Activated CD8-positive, alpha-beta T cell treated with anti-CD3 and anti-CD28 coated beads for 36 hours (primary cell): ENCODE measurements around the gene PRKAG2. TPM values are rescaled to one million over a fixed set of nuclear protein-coding genes. Genes with fewer than 3 reads are reported as not detected.
A peak's percentile ranks its signal among the peaks of the same experiment; 100 is the strongest.

Source experiments
- ATAC-seq: fragments of 200-7000 bp; cut with Tn5 transposase; one replicate; pipeline ENCODE4 v1.10.0; 2021; ENCODE audit warnings: mild to moderate bottlenecking, moderate library complexity
- CTCF ChIA-PET: fragments of 350-600 bp; sonication (Branson Sonifier 250); formaldehyde crosslinking; loops from one replicate; lab custom pipeline; 2021; ENCODE audit warnings: antibody characterized with exemption; lab: Charles Lee
- POLR2A ChIA-PET: fragments of 350-600 bp; sonication (Branson Sonifier 250); formaldehyde crosslinking; loops from one replicate; lab custom pipeline; 2021; ENCODE audit warnings: antibody characterized with exemption; lab: Charles Lee
- DNase-seq: peaks from one replicate; pipeline ENCODE4 v3.0.0-alpha.2; 2020
- H3K27ac Mint-ChIP-seq: one replicate; pipeline ENCODE4 v1.8.0; 2021; ENCODE audit warnings: mild to moderate bottlenecking, mixed read lengths
- H3K27me3 Mint-ChIP-seq: one replicate; pipeline ENCODE4 v1.8.0; 2021; ENCODE audit warnings: mixed read lengths
- H3K36me3 Mint-ChIP-seq: one replicate; pipeline ENCODE4 v1.8.0; 2021; ENCODE audit warnings: low read depth, mixed read lengths
- H3K4me1 Mint-ChIP-seq: one replicate; pipeline ENCODE4 v1.8.0; 2021; ENCODE audit warnings: low read depth, mixed read lengths
- H3K4me3 Mint-ChIP-seq: one replicate; pipeline ENCODE4 v1.8.0; 2021; ENCODE audit warnings: mild to moderate bottlenecking, moderate library complexity, mixed read lengths
- H3K9me3 Mint-ChIP-seq: one replicate; pipeline ENCODE4 v1.8.0; 2021; ENCODE audit warnings: mixed read lengths
- intact Hi-C: fragments of 100-400 bp; cut with micrococcal nuclease; formaldehyde crosslinking; loops from one replicate; pipeline ENCODE4 v1.10.0; 2022
- total RNA-seq, 2 experiments: library from RNA; stranded (reverse); gene quantifications; one replicate each; pipeline ENCODE4 v1.2.3, GENCODE V29; 2021
- TF ChIP-seq, protein P1 (sequence below): fragments of 200-600 bp; IDR thresholded peaks from one replicate; pipeline ENCODE4 v1.8.0; 2022; ENCODE audit warnings: antibody characterized with exemption, mild to moderate bottlenecking

The PRKAG2 gene
- total RNA-seq, 2 experiments from 2014 or later, result 17.0 to 19.2 TPM

DNA sequence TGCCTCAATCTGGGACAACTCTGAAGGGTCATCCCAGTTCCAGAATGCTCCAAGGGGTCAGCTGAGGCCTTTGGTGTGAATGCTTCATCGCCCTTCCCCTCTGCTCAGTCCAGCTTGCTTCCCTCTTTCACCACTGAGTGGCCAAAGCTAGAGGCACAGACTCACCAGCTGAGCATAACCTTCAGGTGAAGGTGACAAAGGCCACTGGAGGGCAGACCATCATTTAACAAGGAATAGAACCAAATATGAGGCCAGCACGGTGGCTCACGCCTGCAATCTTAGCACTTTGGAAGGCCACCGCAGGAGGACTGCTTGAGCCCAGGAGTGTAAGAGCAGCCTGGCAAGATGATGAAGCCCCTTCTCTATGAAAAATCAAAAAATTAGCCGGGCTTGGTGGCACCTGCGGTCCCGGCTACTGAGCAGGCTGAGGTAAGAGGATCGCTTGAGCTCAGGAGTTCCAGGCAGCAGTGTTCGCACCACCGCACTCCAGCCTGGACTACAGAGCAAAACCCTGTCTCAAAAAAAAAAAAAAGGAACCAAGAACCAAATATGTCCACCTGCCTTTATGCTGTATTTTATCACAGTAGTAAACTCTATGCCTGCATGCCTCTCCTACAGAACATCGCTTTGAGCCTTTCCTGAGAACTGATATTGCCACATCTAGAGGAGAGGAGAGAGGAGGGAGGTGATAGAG lies 13.4 kb downstream of the PRKAG2 start:
- ATAC-seq (peak; percentile 39), DNase-seq (no peak)
- TF ChIP-seq, protein P1, sequence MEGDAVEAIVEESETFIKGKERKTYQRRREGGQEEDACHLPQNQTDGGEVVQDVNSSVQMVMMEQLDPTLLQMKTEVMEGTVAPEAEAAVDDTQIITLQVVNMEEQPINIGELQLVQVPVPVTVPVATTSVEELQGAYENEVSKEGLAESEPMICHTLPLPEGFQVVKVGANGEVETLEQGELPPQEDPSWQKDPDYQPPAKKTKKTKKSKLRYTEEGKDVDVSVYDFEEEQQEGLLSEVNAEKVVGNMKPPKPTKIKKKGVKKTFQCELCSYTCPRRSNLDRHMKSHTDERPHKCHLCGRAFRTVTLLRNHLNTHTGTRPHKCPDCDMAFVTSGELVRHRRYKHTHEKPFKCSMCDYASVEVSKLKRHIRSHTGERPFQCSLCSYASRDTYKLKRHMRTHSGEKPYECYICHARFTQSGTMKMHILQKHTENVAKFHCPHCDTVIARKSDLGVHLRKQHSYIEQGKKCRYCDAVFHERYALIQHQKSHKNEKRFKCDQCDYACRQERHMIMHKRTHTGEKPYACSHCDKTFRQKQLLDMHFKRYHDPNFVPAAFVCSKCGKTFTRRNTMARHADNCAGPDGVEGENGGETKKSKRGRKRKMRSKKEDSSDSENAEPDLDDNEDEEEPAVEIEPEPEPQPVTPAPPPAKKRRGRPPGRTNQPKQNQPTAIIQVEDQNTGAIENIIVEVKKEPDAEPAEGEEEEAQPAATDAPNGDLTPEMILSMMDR, result no peak
- no peak overlapping the region for H3K4me3 Mint-ChIP-seq
- ChIA-PET POLR2A (interaction anchor here (2.3 kb wide), 1 partner anchor 12 kb away, joined by 5 read pairs; no protein-coding TSS in a partner anchor), CTCF (interaction anchor here (1.2 kb wide), 1 partner anchor 10 kb away, joined by 3 read pairs; no protein-coding TSS in a partner anchor)
- H3K9me3 Mint-ChIP-seq, result no peaks in the 10 kb centered on the region
- intact Hi-C loops, result no loop called here
- no peaks in the 10 kb centered on the region for H3K4me1 Mint-ChIP-seq
- H3K36me3 Mint-ChIP-seq, result no peaks in the 10 kb centered on the region
- H3K27ac Mint-ChIP-seq, result no peak overlapping the region
- H3K27me3 Mint-ChIP-seq, result no peaks in the 10 kb centered on the region

DNA sequence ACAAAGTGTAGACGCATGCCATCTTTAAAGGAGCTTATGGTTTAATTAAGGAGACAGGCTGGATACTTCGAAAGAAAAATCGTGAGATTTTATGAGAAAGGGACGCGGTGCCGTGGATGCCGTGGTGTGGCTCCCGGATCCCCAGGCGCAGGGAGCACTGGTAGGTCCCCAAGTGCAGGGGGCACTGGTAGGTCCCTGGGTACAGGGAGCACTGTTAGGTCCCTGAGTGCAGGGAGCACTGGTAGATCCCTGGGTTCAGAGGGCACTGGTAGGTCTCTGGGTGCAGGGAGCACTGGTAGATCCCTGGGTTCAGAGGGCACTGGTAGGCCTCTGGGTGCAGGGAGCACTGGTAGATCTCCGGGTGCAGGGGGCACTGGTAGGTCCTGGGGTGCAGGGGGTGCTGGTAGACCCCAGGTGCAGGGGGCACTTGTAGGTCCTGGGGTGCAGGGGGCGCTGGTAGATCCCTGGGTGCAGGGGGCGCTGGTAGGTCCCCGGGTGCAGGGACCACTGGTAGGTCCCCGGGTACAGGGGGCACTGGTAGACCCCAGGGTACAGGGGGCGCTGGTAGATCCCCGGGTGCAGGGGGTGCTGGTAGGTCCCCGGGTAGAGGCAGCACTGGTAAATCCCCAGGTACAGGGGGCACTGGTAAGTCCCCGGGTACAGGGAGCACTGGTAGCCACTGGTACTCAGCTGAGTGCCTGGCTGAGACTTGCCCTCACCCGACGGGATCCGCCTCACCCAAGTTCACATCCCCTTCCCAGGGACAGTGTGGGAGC lies 14.1 kb downstream of the PRKAG2 start:
- Mint-ChIP-seq H3K36me3 (no peaks in the 10 kb centered on the region), H3K9me3 (no peaks in the 10 kb centered on the region), H3K4me1 (no peaks in the 10 kb centered on the region), H3K27me3 (no peaks in the 10 kb centered on the region), H3K27ac (no peak overlapping the region), H3K4me3 (no peak overlapping the region)
- POLR2A ChIA-PET, result interaction anchor here (2.3 kb wide), 1 partner anchor 12 kb away, joined by 5 read pairs; no protein-coding TSS in a partner anchor
- ATAC-seq (peak; percentile 17), DNase-seq (no peak)
- intact Hi-C loops, result no loop called here
- CTCF ChIA-PET, result interaction anchor here (0.9 to 1.2 kb wide), 2 partner anchors 9 to 49 kb away, joined by 3 read pairs; no protein-coding TSS in a partner anchor
- TF ChIP-seq, protein P1, result no peak

DNA sequence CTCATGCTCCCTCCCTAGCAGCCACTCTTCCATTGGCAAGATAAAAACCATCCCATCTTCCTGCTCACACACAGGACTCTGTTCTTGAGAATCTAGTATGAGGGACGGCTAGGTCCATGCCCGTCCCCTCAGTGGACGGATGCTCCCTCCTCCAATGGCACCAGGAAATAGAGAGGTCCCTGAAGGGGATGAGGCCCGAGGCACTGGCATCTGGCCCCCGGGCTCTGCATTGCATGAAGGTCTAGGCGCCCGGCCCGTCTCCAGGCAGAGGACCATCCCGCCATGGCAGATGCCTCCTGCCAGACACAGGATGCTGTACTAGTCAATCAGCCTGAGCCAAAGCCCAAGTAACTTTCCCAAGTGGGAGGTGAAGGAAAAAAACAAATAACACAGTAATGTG lies 15.0 kb downstream of the PRKAG2 start:
- DNase-seq, result no peak
- intact Hi-C loops, result no loop called here
- TF ChIP-seq, protein P1, result no peak
- Mint-ChIP-seq H3K27ac (no peak overlapping the region), H3K36me3 (no peaks in the 10 kb centered on the region), H3K9me3 (no peaks in the 10 kb centered on the region), H3K4me1 (peaks cover 2% of the 10 kb centered on the region), H3K4me3 (no peak overlapping the region), H3K27me3 (no peaks in the 10 kb centered on the region)
- POLR2A ChIA-PET, result no interaction called here
- ATAC-seq, result no peak
- CTCF ChIA-PET, result no interaction called here

DNA sequence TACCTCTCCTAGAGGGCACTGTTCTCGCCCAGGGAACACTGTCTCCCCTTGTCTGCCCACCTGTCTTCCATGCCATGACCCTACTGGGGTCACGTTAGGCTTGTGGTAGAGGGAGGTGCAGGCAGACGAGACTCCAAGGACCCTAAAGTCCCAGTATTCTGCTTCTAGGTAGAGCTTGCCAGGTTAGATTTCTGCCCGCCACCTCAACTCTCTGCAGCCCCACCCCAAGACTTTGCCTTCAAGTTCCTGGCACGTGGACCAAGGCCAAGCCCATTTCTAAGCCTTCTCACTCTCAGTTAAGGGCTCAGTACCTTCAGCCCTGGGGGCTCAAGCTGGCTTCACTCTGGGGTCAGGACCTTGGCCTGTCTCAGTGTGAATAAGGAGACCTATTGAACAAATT lies 16.1 kb downstream of the PRKAG2 start:
- DNase-seq, result no peak
- H3K4me1 Mint-ChIP-seq, result peaks cover 9% of the 10 kb centered on the region
- intact Hi-C loops, result no loop called here
- H3K36me3 Mint-ChIP-seq, result no peaks in the 10 kb centered on the region
- no peaks in the 10 kb centered on the region for H3K27me3 Mint-ChIP-seq
- TF ChIP-seq, protein P1, result no peak
- POLR2A ChIA-PET, result no interaction called here
- no peak for ATAC-seq
- no peak overlapping the region for H3K4me3 Mint-ChIP-seq
- H3K9me3 Mint-ChIP-seq, result no peaks in the 10 kb centered on the region
- CTCF ChIA-PET, result interaction anchor here (0.8 kb wide), 1 partner anchor 71 kb away, joined by 3 read pairs; no protein-coding TSS in a partner anchor
- no peak overlapping the region for H3K27ac Mint-ChIP-seq
